GM19372 (cell line): Measurements from ENCODE around the gene EPB41L4A.
"Not testable (repeated sequence)": the region's sequence is repeated elsewhere in the genome, so short reads cannot be mapped to it uniquely, and the experiment has no call there.

ENCODE experiments used
- ATAC-seq: cut with Tn5 transposase; IDR thresholded peaks from one replicate; pipeline ENCODE4 v1.9.1; 2021; ENCODE audit warnings: mild to moderate bottlenecking, low read depth, moderate library complexity; ENCODE audit not compliant: unreplicated experiment

Gene EPB41L4A, protein sequence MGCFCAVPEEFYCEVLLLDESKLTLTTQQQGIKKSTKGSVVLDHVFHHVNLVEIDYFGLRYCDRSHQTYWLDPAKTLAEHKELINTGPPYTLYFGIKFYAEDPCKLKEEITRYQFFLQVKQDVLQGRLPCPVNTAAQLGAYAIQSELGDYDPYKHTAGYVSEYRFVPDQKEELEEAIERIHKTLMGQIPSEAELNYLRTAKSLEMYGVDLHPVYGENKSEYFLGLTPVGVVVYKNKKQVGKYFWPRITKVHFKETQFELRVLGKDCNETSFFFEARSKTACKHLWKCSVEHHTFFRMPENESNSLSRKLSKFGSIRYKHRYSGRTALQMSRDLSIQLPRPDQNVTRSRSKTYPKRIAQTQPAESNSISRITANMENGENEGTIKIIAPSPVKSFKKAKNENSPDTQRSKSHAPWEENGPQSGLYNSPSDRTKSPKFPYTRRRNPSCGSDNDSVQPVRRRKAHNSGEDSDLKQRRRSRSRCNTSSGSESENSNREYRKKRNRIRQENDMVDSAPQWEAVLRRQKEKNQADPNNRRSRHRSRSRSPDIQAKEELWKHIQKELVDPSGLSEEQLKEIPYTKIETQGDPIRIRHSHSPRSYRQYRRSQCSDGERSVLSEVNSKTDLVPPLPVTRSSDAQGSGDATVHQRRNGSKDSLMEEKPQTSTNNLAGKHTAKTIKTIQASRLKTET

DNA sequence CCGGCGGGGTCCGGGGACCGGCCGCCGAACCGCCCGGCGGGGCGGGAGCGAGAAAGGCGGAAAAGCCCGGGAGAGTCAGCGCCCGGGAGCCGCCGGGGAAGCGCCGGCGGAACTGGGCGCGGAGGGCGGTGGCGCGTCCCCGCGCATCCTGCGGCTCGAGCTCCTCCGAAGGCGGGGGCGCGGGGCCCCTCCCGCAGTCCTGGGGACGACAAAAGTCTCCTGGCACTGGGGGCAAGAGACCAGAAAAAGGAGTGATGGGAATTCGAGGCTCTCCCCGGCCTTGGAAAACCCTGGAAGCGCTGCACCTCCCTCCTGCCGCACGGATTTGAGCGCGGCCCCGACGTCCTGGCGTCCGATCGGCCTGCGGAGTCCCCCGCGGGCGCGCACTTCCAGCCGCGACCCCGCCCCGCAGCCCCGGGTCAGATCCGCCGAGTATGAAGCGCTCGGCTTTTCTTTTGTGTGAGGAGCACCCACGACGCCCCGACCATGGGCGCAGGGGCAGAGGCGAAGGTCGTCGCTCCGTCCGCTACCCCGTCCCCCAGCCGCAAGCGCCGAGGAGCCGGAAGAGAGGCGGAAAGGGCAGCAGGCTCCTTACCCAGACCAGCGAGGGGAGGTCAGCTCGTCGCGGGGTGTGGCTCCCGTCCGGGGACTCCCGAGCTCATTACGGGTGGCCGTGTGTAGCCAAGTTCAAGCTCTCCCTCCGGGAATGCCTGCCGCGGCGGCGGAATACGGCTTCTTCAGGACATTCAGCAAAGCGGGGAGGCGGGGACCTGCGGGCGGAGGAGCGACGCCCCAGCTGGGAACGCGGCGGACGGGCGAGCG is at the start of gene EPB41L4A:
TSS of gene EPB41L4A (minus strand) at position 114 of the 822 bp plus-strand sequence. CDS start 238 bp downstream, outside the sequence.
- peak; percentile 26 for ATAC-seq

DNA sequence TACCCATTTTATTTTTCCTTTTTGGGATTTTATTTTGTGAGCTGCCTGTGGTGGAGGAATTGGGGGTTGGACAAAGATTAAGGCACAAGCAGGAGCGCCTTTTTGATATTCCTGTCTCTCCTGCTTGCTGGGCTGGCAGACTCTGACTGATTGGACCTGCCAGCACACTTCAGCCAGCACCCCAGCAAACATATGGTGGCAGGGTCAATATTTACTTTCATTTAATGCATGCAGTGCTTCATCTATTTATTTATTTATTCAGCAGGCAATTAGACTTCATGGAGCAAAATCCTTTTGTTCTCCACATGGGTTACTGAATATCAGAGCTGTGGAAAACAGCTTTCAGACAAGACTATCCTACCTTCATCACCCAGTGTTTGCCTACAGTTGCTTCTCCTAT is 48.4 kb upstream of the EPB41L4A start:
- no peak for ATAC-seq

DNA sequence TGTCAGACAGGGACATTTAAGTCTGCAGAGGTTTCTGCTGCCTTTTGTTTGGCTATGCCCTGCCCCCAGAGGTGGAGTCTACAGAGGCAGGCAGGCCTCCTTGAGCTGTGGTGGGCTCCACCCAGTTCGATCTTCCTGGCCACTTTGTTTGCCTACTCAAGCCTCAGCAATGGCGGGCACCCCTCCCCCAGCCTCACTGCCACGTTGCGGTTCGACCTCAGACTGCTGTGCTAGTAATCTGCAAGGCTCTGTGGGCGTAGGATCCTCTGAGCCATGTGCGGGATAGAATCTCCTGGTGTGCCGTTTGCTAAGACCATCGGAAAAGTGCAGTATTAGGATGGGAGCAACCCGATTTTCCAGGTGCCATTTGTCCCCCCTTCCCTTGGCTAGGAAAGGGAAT is 47.2 kb upstream of the EPB41L4A start:
- ATAC-seq: not testable (repeated sequence)

DNA sequence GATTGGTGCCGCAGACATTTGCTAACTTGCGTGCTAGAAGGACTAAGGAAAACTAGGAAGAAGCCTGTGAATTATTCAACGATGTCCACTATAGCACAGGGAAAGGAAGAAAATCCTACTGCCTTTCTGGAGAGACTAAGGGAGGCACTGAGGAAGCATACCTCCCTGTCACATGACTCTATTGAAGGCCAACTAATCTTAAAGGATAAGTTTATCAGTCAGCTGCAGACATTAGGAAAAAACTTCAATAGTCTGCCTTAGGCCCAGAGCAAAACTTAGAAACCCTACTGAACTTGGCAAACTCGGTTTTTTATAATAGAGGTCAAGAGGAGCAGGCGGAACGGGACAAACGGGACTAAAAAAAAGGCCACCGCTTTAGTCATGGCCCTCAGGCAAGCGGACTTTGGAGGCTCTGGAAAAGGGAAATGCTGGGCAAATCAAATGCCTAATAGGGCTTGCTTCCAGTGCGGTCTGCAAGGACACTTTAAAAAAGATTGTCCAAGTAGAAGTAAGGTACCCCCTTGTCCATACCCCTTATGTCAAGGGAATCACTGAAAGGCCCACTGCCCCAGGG is 28.2 kb upstream of the EPB41L4A start:
- not testable (repeated sequence) for ATAC-seq

DNA sequence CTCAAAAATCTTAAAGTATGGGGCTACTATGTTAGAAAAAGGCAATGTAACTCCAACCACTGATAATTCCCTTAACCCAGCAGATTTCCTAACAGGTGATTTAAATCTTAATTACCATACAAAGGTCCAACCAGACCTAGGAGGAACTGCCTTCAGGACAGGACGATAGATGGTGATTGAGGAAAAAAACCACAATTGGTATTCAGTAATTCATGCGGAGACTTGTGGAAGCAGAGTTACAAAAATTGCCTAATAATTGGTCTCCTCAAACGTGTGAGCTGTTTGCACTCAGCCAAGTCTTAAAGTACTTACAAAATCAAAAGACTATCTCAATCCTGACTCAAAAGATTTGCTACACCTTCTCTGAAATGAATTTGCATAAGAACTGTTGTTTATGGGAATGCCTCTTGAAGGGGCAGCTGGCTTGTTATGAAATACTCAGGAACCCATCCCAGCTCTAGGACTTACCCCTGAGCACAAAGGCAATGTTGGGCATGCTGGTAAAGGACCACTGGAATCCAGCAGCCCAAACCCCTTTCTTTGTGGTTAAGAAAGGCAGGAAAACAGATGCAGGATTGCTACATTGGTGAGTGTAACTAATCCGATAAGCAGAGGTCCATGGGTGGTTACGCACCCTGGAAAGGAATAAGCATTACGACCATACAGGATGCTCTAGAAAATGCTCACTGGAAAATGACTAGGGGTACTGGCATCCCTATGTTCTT is 26.7 kb upstream of the EPB41L4A start:
- no peak for ATAC-seq

DNA sequence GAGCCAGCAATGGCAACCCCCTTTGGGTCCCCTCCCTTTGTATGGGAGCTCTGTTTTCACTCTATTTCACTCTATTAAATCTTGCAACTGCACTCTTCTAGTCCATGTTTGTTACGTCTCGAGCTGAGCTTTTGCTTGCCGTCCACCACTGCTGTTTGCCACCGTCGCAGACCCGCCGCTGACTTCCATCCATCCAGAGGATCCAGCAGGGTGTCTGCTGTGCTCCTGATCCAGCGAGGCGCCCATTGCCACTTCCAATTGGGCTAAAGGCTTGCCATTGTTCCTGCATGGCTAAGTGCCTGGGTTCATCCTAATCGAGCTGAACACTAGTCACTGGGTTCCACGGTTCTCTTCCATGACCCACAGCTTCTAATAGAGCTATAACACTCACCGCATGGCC is 24.9 kb upstream of the EPB41L4A start:
- not testable (repeated sequence) for ATAC-seq

DNA sequence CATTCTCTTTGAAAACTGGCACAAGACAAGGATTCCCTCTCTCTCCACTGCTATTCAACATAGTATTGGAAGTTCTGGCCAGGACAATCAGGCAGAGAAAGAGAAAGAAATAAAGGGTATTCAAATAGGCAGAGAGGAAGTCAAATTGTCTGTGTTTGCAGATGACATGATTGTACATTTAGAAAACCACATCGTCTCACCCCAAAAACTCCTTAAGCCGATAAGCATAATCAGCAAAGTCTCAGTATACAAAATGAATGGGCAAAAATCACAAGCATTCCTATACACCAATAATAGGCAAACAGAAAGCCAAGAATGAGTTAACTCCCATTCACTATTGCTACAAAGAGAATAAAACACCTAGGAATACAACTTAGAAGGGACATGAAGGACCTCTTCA is 21.0 kb upstream of the EPB41L4A start:
- no peak for ATAC-seq

DNA sequence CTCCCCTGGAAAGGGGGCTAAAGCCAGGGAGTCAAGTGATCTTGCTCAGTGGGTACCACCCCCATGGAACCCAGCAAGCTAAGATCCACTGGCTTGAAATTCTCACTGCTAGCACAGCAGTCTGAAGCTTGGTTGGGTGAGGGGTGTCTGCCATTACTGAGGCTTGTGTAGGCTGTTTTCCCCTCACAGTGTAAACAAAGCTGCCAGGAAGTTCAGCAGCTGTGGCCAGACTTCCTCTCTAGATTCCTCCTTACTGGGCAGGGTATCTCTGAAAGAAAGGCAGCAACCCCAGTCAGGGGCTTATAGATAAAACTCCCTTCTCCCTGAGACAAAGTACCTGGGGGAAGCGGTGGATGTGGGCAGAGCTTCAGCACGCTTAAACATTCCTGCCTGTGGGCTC is 17.1 kb upstream of the EPB41L4A start:
- ATAC-seq: no peak

DNA sequence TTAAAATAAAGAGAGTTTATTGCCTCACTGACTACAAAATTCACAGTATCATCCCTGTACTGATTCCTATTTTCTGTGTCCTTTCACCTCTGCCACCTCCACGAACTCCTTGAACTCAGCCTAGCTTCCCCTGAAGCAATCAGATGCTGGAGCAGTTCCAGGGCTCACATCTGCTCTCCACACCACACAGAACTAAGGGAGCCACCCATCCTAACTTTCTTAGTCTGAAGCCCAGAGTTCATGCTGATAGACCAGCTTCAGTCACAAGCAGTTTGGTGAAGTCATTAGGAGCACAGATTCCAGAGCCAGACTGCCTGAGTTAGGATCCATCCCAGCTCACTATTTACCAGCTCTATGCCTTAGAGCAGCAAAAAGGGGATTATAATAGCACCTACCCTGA is 15.6 kb upstream of the EPB41L4A start:
- ATAC-seq: no peak

DNA sequence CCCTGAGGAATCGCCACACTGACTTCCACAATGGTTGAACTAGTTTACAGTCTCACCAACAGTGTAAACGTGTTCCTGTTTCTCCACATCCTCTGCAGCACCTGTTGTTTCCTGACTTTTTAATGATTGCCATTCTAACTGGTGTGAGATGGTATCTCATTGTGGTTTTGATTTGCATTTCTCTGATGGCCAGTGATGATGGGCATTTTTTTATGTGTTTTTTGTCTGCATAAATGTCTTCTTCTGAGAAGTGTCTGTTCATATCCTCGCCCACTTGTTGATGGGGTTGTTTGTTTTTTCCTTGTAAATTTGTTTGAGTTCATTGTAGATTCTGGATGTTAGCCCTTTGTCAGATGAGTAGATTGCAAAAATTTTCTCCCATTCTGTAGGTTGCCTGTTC is 7.1 kb upstream of the EPB41L4A start:
- not testable (repeated sequence) for ATAC-seq

DNA sequence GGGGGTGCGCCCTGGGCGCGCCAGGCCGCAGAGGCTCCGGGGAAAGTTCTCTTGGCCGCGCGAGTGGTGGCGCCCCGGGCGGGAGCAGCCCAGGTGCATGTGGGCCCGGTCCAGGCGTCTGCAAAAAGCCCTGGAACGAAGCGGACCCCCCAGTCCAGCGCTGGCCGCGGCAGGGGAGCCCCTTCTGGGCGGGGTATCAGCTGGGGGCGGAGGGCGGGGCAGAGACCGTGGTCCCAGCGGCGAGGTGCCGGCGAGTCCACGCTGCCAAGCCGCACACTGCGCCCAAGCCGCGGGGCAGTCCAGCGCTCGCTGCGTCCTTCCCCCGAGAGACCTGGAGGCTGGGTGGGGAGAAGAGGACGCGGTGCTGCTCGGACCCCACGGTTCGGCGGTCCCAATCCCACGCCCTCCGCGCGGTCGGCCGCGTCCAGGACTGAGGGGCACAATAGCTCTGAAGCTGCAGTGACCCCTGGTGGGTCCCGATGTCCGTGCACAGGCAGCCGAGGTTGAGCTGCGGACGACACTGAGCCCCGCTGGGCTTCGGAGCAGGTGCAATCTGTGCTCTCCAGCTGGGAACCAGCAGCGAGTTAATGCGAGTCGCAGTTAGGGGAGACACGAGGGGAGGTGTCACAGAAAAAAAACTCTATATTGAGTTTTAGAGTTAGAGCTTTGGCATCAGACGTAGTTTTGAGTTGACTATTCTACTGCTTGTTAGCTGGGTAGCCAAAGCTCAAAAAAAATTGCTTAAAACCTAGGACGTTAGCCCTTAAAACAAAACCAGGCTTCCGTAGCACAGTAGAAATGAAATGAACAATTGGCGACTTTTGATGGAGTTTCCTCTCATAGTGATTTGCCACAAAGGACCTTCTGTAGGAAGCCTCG is 1.1 kb upstream of the EPB41L4A start:
- ATAC-seq: peak; percentile 76

DNA sequence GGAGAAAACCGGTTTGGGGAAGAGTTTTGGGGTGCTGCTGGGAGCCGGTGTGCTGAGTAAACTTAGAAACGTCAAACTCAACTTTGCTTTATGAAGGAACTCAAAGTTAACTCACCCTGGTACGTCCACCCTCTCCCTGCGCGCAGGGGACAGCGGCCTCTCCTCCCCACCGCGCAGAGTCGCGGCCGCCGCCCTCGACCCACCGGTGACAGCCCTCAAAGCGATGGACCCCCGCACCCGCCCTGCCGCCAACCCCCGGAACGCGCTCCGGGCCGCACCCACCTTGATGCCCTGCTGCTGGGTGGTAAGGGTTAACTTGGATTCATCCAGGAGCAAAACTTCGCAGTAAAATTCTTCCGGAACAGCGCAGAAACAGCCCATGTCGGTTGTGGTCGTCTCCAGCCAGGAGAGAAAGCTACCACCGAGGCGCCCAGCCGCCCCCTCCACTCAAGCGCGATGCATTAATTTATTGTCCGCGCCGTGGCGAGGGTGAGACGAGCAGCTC is 366 bp downstream of the EPB41L4A start:
- ATAC-seq: no peak

DNA sequence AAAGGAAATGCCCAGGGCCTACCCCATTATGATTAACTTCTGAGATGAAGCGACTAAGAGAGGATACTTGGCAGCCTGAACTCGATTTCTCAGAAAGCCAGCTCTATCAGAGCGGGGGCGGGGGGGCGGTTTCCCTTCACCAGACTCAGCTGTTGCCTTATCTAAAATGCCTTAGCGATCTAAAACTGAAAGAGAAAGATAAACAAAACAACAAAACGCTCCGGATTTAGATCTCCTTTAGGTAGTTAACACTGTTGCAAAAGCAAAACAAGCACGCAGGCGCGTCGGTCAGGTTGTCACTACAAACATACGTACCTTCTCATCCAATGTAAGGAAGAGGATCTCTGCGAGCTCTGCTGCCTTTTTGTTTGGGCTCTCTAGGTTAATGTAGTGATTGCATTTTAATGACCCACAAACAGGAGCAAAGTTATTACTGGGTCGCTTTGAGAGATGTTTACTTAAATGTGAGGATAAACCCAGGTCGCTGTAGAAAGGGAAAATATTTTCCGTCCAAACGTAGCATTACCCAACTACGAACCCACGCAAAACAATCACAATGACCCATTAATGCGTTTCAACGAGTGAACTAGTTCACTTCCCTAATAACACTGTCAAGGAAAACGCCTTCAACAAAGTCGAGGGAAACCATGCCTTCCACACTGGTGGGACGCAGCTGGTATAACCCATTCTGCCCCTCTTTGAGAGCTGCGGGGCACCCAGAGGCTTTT is 982 bp downstream of the EPB41L4A start:
- ATAC-seq: peak; percentile 34

DNA sequence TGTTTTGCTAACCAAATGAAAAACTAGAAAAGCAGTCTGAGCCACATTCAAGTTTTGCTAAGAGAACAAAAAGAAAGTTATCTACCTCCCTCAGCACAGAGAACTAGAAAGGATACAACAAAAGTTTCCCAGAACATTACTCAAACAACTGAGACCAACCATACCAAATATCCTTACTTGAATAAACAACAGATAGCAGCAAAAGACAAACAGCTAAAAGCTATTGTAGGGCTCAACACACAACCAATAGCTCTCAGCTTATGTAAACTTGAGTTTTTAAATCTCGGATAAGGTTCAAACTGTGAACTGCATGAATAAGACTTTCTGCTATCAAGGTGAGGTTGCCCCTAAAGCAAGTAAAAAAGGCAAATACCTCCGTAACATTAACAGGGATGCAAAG is 3.5 kb downstream of the EPB41L4A start:
- no peak for ATAC-seq

DNA sequence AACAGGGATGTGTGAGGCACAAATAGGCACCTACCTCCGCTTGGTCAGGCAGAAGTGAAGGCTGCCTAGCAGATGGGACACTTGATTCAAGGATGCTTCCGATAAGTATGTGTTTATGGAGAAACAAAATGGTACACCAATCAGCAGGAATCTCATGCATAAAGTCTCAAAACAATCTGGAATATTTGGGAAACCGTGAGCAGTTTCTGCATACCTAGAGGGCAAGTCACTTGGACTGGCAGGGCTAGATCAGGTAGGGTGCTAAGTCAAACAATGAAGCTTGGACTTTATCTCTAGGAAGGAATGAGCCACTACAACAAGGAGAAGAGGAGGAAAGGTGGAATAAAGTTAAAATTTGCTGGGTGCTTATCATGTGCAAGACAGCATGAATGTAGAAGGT is 5.5 kb downstream of the EPB41L4A start:
- no peak for ATAC-seq

DNA sequence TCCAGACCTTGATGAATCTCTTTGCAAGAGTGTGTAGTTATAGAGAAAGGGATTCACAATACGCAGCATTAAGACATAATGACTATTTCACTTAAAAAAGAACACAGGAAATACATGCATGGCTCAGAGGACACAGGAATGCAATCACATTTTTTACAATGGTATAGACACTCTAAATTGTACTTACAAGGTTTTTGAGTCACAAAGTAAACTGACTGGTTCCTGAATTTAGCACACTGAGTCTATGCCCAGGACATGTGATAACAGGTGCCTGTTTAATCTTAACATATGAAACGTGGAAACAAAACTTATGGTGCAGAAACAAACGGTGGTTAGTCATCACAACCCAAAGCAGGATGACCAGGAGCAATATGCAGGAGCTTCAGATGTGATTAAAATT is 6.7 kb downstream of the EPB41L4A start:
- ATAC-seq: no peak

DNA sequence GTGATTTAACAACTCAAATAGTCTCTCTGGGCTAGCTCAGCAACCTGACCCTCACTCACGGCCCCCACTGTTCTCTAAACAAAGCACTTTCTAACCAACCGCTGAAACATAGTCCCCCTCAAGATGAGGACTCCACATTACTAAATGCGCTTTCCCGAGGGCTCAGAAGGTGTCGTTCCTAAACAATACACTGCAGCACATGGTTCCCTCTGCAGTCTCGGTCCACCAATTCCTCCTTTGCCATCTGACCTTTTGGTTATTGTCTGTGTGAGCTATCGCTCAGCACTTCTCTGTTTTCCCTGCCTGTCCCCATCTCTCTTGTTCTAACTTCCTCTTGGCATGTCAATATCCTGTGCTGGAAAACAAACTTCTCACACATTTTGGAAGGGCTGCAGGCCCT is 7.2 kb downstream of the EPB41L4A start:
- no peak for ATAC-seq

DNA sequence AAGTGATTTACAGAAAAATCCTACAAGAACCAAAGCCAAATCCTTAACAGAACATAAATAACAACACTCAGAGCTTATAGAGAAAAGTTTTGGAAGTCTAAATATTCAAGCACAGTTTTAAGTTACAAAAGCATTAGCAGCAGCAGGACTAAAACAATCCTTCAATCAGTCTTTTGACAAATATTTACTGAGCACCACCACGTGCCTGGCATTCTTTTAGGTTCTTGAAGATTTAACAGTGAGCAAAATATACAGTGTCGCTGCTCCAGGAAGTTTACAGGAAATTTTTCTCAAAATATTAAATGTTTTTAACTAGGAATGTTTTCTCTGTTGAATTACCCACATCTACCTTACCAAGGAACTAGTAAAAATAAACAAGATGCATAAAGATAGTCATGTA is 11.4 kb downstream of the EPB41L4A start:
- no peak for ATAC-seq
